Peyer's patch (tissue), 4 donors: ENCODE data around the gene LMTK3.

Experiments
- CTCF ChIP-seq, 6 experiments: fragments of 450-650 bp in 4 of 6; fragments of 200-600 bp in 2 of 6; sonication (generic) in 1 of 6; IDR thresholded peaks; one replicate each; pipeline ENCODE4 v1.5.1; 2017 to 2019; ENCODE audit warnings: antibody characterized with exemption in 6 of 6, mild to moderate bottlenecking in 3 of 6, moderate library complexity in 1 of 6
- POLR2A ChIP-seq, 2 donors: fragments of 450-650 bp; IDR thresholded peaks; one replicate each; pipeline ENCODE4 v1.5.1; 2017; ENCODE audit warnings: antibody characterized with exemption in 2 of 2, mild to moderate bottlenecking in 2 of 2, moderate library complexity in 2 of 2

- no peak for TF ChIP-seq POLR2A (IDR thresholded peaks at IDR 0.05)
- no peak for TF ChIP-seq CTCF (IDR thresholded peaks at IDR 0.05)
Measured at GRCh38 chr19:48499316-48500090, 12.1 kb downstream of the LMTK3 start.
